Measurements from ENCODE around the gene SLC12A1.

The SLC12A1 gene

DNA sequence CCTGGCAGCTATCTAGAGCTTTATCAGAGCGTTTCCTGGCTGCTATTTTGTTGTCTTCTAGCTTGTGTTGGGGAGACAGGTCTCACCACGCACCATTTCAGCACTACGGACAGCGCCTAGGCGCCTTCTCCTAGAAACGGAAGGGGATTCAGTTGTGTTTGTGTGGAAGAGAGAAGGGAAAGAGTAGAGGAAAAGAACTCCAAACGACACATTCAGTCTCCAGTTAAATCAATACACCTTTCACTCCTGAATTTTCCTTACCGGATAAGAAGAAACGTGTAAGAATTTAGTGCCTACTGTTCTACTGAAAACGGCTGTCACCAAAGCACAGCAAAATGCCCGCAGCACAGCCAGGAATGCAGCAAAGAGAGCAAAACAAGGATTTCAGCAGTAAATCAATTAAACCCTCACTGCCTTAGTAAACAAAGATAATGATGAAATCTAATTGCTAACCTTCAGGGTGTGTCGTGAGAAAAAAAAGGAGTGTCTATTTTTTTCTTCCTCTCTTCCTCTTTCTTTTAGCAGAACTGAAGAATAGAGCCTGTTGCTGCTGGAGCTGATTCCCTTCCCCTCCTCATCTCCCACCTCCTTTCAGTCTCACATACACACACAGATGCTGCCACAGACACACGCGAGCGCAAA, 15.0 kb upstream of the SLC12A1 start:
- DNase-seq: peak; percentile 97
- Mint-ChIP-seq H3K9me3 (no peaks in the 10 kb centered on the region), H3K4me1 (peaks cover 14% of the 10 kb centered on the region), H3K4me3 (peak overlapping the region; percentile 79), H3K27me3 (ENCODE audit: low read depth, poor library complexity) (peaks cover 54% of the 10 kb centered on the region), H3K36me3 (ENCODE audit: low read depth) (no peaks in the 10 kb centered on the region), H3K27ac (no peak overlapping the region)
- TF ChIP-seq, protein P1, sequence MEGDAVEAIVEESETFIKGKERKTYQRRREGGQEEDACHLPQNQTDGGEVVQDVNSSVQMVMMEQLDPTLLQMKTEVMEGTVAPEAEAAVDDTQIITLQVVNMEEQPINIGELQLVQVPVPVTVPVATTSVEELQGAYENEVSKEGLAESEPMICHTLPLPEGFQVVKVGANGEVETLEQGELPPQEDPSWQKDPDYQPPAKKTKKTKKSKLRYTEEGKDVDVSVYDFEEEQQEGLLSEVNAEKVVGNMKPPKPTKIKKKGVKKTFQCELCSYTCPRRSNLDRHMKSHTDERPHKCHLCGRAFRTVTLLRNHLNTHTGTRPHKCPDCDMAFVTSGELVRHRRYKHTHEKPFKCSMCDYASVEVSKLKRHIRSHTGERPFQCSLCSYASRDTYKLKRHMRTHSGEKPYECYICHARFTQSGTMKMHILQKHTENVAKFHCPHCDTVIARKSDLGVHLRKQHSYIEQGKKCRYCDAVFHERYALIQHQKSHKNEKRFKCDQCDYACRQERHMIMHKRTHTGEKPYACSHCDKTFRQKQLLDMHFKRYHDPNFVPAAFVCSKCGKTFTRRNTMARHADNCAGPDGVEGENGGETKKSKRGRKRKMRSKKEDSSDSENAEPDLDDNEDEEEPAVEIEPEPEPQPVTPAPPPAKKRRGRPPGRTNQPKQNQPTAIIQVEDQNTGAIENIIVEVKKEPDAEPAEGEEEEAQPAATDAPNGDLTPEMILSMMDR (IDR thresholded peaks at IDR 0.05): no peak

DNA sequence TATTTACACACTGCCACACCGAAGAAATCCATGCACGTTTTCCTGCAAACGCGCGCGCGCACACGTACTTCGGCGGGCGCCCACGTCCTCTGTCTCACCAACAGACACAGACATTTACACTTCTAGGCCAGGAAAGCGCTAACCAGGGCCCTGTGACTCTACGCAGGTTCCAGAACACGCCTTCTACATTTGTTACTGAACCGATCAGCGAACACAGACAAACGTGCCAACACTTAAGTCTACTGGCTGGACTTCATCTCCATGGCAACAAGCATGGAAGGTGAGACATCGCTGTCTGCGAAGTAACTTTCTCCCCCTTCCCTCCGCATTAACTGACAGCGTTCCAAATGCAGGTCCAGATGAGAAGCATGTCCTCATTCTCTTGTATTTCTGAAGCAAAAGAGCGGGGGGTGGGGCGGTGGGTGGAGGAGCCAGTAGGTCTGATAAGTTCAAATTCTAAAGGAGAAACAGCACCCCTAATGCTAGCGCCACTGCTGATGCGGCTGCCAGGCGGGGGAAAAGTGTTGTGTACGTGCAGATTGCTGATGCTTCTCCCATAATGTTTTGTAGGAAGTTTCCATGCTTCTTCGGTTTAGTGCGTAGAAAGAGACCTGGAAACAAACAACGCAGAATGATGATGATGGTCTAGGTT, 14.4 kb upstream of the SLC12A1 start, which contains the start of gene CTXN2:
Gene CTXN2 (plus strand): TSS at position 92 of the 652 bp plus-strand sequence. CDS start 9,636 bp downstream, outside the sequence.
- no peaks in the 10 kb centered on the region for H3K9me3 Mint-ChIP-seq
- peaks cover 14% of the 10 kb centered on the region for H3K4me1 Mint-ChIP-seq
- H3K4me3 Mint-ChIP-seq: peak within 1 kb of the TSS; percentile 79
- peak; percentile 5 for DNase-seq
- peaks cover 53% of the 10 kb centered on the region for H3K27me3 Mint-ChIP-seq (ENCODE audit: low read depth, poor library complexity)
- no peaks in the 10 kb centered on the region for H3K36me3 Mint-ChIP-seq (ENCODE audit: low read depth)
- TF ChIP-seq, protein P1 (IDR thresholded peaks at IDR 0.05): no peak
- no peak within 1 kb of the TSS for H3K27ac Mint-ChIP-seq

DNA sequence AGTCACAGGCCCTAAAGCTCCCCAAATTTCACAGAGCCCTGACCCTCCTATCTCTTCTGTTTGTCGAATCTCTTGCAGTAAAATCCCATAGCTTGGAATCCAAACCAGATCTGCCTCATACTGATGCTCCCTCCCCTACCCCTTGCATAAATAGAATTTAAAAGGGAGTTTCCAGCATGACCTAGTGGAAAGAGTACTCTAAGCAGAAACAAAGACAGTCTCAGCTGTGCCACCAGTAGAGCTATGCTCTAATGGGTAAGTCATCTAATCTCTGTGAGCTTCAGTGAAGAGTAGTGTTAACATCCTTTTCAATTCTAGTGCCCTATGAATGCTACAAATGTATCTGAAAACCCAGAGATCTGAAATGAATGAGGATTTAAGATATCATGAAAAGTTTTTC, 4.0 kb upstream of the SLC12A1 start:
- Mint-ChIP-seq H3K27me3 (ENCODE audit: low read depth, poor library complexity) (peaks cover 6% of the 10 kb centered on the region), H3K4me3 (no peak overlapping the region), H3K4me1 (no peaks in the 10 kb centered on the region), H3K27ac (no peak overlapping the region), H3K9me3 (no peaks in the 10 kb centered on the region), H3K36me3 (ENCODE audit: low read depth) (no peaks in the 10 kb centered on the region)
- TF ChIP-seq, protein P1 (IDR thresholded peaks at IDR 0.05): no peak
- no peak for DNase-seq

DNA sequence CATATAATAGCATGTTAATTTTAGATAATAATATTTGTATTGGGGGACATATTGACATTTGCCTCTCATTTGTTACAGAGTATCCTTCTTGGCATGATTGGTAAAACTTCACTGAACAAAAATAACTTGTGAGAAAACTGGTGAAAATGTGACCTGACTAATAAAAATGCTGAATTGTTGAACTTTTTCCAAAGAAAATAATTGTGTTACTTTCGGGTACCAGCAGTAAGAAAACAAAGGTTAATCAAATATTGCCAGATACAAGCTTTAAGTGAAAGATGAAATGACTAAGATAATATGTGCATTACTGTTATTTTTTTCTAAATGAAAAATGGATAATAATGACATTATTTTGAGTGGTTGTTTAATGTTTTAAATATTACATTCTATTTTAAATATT, 15.2 kb downstream of the SLC12A1 start:
- no peak overlapping the region for H3K4me3 Mint-ChIP-seq
- no peak for DNase-seq
- TF ChIP-seq, protein P1 (IDR thresholded peaks at IDR 0.05): no peak
- no peaks in the 10 kb centered on the region for H3K36me3 Mint-ChIP-seq (ENCODE audit: low read depth)
- H3K9me3 Mint-ChIP-seq: peaks cover 4% of the 10 kb centered on the region
- peaks cover 44% of the 10 kb centered on the region for H3K4me1 Mint-ChIP-seq
- H3K27ac Mint-ChIP-seq: no peak overlapping the region
- peaks cover 10% of the 10 kb centered on the region for H3K27me3 Mint-ChIP-seq (ENCODE audit: low read depth, poor library complexity)

DNA sequence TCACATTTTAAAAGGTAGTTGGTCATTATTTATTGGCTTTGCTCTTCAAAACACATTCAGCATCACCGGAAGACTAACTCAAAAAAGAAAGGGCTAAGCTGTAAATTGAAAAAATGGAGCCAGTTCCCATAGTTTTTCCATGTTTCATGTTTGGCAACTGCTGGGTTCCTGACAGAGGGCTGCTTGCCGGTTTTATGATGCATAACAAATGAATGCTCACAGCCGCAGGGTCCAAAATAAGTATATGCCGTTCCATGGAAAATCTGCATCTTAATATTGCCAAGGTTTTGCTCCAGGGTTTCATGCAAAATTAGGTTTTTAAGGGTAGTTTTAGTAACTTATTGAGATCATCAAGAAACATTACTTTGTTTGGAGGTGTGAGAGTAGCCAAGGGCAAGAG, 15.8 kb downstream of the SLC12A1 start:
- Mint-ChIP-seq H3K4me1 (peaks cover 50% of the 10 kb centered on the region), H3K27ac (no peak overlapping the region), H3K27me3 (ENCODE audit: low read depth, poor library complexity) (peaks cover 10% of the 10 kb centered on the region), H3K9me3 (peaks cover 4% of the 10 kb centered on the region), H3K36me3 (ENCODE audit: low read depth) (no peaks in the 10 kb centered on the region), H3K4me3 (no peak overlapping the region)
- TF ChIP-seq, protein P1 (IDR thresholded peaks at IDR 0.05): no peak
- DNase-seq: no peak

DNA sequence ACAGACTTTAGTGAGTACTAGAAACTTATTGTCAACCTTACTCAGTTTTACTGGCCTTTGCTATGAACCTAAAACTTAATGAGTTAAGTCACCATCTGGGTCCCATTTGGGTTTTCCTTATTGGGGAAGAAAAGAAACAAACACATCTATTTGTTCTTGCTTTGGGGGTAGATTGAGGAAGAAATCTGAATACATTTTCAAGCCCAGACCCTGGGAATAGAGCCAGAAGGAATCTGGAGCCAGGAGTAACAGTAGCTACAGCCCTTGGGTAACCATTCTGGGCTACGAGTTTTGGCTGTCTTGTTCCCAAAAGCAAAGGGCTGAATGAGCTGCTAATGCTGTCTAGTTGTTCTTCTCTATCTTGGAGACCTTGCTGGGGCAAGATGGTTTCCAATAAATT, 16.5 kb downstream of the SLC12A1 start:
- DNase-seq: no peak
- Mint-ChIP-seq H3K27ac (no peak overlapping the region), H3K27me3 (ENCODE audit: low read depth, poor library complexity) (peaks cover 10% of the 10 kb centered on the region), H3K4me3 (no peak overlapping the region), H3K4me1 (peaks cover 57% of the 10 kb centered on the region), H3K9me3 (peaks cover 4% of the 10 kb centered on the region), H3K36me3 (ENCODE audit: low read depth) (no peaks in the 10 kb centered on the region)
- TF ChIP-seq, protein P1 (IDR thresholded peaks at IDR 0.05): no peak

Measured in nephron progenitor cell (in vitro differentiated cells).